ENCODE measurements around the gene SPC24.

The SPC24 gene

GRCh38 chr19:11145536-11145924 is 10.1 kb downstream of the SPC24 start:
- no peak overlapping the region for H3K4me3 ChIP-seq (ENCODE audit: low read depth, low read length, poor library complexity, severe bottlenecking)
- no peaks in the 10 kb centered on the region for H3K9me2 ChIP-seq (ENCODE audit: low read depth, low read length)
- no peaks in the 10 kb centered on the region for H3K9me3 ChIP-seq (ENCODE audit: low read length)
- no peak overlapping the region for H3K27ac ChIP-seq (ENCODE audit: low read depth, low read length, poor library complexity, severe bottlenecking)
- no peak for TF ChIP-seq CTCF (IDR thresholded peaks at IDR 0.05; ENCODE audit: low read length)
- no peak for TF ChIP-seq EZH2 (IDR thresholded peaks at IDR 0.05; ENCODE audit: borderline replicate concordance, low read length)
- H3K36me3 ChIP-seq (ENCODE audit: insufficient read depth, low read length) = peaks cover 46% of the 10 kb centered on the region
- H3K4me1 ChIP-seq (ENCODE audit: insufficient read depth, low read length, severe bottlenecking) = peaks cover 14% of the 10 kb centered on the region
- no peak overlapping the region for H3K4me2 ChIP-seq (ENCODE audit: low read length)
- no peaks in the 10 kb centered on the region for H3F3A ChIP-seq (ENCODE audit: insufficient read depth, low read length)
- H3K27me3 ChIP-seq (ENCODE audit: insufficient read depth, low read length) = no peaks in the 10 kb centered on the region
- no peak overlapping the region for H2AFZ ChIP-seq (ENCODE audit: low read length)
- no peak overlapping the region for H3K9ac ChIP-seq (ENCODE audit: low read length)
- no peaks in the 10 kb centered on the region for H4K20me1 ChIP-seq (ENCODE audit: insufficient read depth, low read length)
- H3K79me2 ChIP-seq (ENCODE audit: insufficient read depth, low read length) = no peaks in the 10 kb centered on the region

- H2AFZ ChIP-seq (ENCODE audit: low read length) = no peak overlapping the region
- no peaks in the 10 kb centered on the region for H3F3A ChIP-seq (ENCODE audit: insufficient read depth, low read length)
- H3K36me3 ChIP-seq (ENCODE audit: insufficient read depth, low read length) = peaks cover 26% of the 10 kb centered on the region
- no peak overlapping the region; the same call in 1 of the 2 replicates for H3K4me2 ChIP-seq (ENCODE audit: low read length)
- no peak for TF ChIP-seq EZH2 (IDR thresholded peaks at IDR 0.05; ENCODE audit: borderline replicate concordance, low read length)
- no peak for TF ChIP-seq CTCF (IDR thresholded peaks at IDR 0.05; ENCODE audit: low read length)
- no peaks in the 10 kb centered on the region for H3K79me2 ChIP-seq (ENCODE audit: insufficient read depth, low read length)
- no peaks in the 10 kb centered on the region for H3K9me3 ChIP-seq (ENCODE audit: low read length)
- no peak overlapping the region for H3K4me3 ChIP-seq (ENCODE audit: low read depth, low read length, poor library complexity, severe bottlenecking)
- no peak overlapping the region for H3K9ac ChIP-seq (ENCODE audit: low read length)
- peaks cover 20% of the 10 kb centered on the region for H3K4me1 ChIP-seq (ENCODE audit: insufficient read depth, low read length, severe bottlenecking)
- no peaks in the 10 kb centered on the region for H3K27me3 ChIP-seq (ENCODE audit: insufficient read depth, low read length)
- H3K9me2 ChIP-seq (ENCODE audit: low read depth, low read length) = no peaks in the 10 kb centered on the region
- H3K27ac ChIP-seq (ENCODE audit: low read depth, low read length, poor library complexity, severe bottlenecking) = no peak overlapping the region
- H4K20me1 ChIP-seq (ENCODE audit: insufficient read depth, low read length) = no peaks in the 10 kb centered on the region
These were observed 12.9 kb downstream of the SPC24 start for GRCh38 chr19:11142528-11143171.

- no peaks in the 10 kb centered on the region for H4K20me1 ChIP-seq (ENCODE audit: insufficient read depth, low read length)
- H3K36me3 ChIP-seq (ENCODE audit: insufficient read depth, low read length) = peaks cover 20% of the 10 kb centered on the region
- H3K27ac ChIP-seq (ENCODE audit: low read depth, low read length, poor library complexity, severe bottlenecking) = no peak overlapping the region
- H3K4me3 ChIP-seq (ENCODE audit: low read depth, low read length, poor library complexity, severe bottlenecking) = no peak overlapping the region
- H3K9me2 ChIP-seq (ENCODE audit: low read depth, low read length) = no peaks in the 10 kb centered on the region
- H3F3A ChIP-seq (ENCODE audit: insufficient read depth, low read length) = no peaks in the 10 kb centered on the region
- no peak overlapping the region for H3K4me2 ChIP-seq (ENCODE audit: low read length)
- H3K27me3 ChIP-seq (ENCODE audit: insufficient read depth, low read length) = no peaks in the 10 kb centered on the region
- no peak for TF ChIP-seq EZH2 (IDR thresholded peaks at IDR 0.05; ENCODE audit: borderline replicate concordance, low read length)
- no peak for TF ChIP-seq CTCF (IDR thresholded peaks at IDR 0.05; ENCODE audit: low read length)
- no peaks in the 10 kb centered on the region for H3K9me3 ChIP-seq (ENCODE audit: low read length)
- H2AFZ ChIP-seq (ENCODE audit: low read length) = no peak overlapping the region
- H3K9ac ChIP-seq (ENCODE audit: low read length) = no peak overlapping the region
- no peaks in the 10 kb centered on the region for H3K79me2 ChIP-seq (ENCODE audit: insufficient read depth, low read length)
- H3K4me1 ChIP-seq (ENCODE audit: insufficient read depth, low read length, severe bottlenecking) = peaks cover 23% of the 10 kb centered on the region
These were observed 13.6 kb downstream of the SPC24 start for GRCh38 chr19:11141937-11142527.
